NCI-H2107 treated with DMSO at 0.1 percent for 48 hours (cell line): Measurements from ENCODE around the gene MATK.

Experiments used
- DNase-seq: peaks from one replicate; lab custom pipeline; 2025; ENCODE audit not compliant: unreplicated experiment; lab: John Stamatoyannopoulos, UW

Gene MATK, protein sequence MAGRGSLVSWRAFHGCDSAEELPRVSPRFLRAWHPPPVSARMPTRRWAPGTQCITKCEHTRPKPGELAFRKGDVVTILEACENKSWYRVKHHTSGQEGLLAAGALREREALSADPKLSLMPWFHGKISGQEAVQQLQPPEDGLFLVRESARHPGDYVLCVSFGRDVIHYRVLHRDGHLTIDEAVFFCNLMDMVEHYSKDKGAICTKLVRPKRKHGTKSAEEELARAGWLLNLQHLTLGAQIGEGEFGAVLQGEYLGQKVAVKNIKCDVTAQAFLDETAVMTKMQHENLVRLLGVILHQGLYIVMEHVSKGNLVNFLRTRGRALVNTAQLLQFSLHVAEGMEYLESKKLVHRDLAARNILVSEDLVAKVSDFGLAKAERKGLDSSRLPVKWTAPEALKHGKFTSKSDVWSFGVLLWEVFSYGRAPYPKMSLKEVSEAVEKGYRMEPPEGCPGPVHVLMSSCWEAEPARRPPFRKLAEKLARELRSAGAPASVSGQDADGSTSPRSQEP

GRCh38 chr19:3785938-3786824, at the start of gene MATK:
Gene MATK, minus strand, starts transcription at chr19:3786381. Its CDS starts 1,246 bp downstream, at chr19:3785135.
- no peak for DNase-seq

- DNase-seq, result no peak
Observed at GRCh38 chr19:3835055-3835435, 48.9 kb upstream of the MATK start.

DNA sequence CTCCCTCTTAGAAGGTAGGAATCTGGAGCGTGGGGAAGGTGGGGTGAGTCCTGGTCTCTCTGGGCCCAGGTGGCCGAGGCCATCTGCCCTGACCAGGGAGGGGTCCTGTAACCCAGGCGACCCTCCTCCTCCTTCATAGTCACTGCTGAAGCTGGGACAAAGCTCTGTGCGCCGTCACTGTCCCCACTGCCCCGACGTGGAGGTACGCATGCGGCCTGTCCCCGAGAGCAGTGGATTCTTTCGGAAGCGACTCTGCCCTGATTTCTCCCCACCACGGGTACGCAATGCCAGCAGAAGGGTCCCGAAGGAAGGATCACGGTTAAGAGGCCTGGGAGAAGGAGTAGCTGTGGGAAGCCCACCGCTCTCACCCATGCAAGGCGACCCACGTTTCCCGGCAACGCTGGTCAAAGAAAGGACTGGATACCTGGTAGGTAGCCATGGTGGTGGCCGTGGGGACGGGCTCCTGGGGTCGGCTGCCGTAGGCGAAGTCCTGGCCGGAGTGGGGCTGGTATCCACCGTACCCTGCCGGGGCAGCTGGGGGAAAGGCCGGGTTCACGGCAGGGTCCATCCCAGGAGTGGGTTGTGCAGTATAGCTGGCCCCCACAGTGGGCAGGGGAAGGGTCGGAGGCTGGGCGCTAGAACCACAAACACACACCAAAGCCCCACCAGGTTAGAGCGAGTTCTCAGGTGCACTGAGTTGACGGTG, 48.3 kb upstream of the MATK start:
- DNase-seq, result no peak

DNA sequence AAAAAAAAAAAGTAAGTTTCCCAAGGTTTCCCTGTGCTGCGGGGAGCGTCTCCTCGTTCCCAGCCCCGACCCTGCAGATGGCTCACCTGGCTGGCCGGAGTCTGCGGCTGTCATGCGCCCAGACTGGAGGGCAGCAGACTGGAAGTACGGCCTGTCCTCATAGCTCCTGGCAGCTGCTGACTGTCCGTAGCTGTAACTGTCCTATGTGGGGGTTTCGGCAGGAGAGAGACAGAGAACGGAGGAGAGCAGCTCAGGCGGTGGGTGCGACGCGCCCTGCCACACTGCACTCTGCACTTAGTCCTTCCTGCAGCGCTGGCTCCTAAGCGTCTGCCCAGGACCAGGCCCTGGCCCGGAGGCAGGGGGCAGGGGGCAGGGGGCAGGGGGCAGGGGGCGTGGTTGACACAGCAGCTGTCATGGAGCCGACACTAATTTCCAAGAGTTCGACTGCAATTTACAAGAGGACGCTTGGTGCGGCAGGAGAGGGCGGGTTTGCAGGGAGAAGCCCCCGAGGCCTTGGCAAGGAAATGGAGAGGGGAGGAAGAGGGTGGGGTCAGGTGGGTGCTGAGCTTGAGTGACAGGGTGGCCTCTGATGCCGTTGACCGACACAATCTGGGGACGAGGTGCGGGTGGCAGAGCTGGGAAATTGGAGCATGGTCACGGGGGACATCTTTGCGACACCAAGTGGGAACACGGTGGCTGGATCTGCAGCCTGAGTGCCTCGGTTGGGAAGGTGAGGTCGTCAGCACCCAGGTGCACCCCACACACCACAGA, 47.6 kb upstream of the MATK start:
- DNase-seq, result no peak

DNA sequence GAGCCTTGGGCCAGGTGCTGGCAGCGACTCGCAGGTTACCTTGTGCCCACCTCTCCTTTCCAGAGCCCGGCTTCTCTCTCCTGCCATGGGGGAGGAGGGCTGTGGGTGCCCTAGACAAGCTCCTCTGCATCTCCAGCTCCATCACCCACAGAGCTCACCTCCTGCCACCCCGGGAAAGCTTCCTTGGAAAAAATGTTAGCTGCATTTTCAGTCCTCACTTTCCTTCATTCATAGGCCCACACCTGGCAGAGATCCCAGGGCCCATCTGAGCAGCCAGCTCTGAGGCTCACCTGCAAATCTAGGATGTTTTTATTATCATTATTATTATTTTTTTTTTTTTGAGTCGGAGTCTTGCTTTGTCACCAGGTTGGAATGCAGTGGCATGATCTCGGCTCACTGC, 45.8 kb upstream of the MATK start:
- DNase-seq, result no peak

DNA sequence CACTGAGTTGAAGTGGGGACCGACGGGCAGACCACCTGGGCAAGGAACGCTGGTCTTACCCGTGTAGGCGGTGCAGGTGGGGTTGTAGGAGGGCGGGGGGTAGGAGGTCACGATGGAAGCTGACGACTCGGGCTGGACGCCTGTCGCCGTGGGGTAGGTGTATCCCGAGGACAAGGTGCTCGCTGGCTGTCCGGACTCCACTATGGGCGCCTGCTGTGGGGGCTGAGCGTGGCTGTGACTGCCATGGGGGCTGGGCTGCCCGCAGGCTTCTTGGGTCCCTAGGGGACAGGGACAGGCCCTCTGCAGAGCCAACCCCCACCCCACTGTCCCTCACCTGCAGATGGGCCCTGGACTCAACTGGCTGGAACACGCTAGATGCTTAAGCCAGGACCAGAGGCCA, 45.4 kb upstream of the MATK start:
- DNase-seq, result no peak

- DNase-seq, result no peak
Observed at GRCh38 chr19:3830621-3831589, 44.7 kb upstream of the MATK start.

GRCh38 chr19:3827306-3827705, 41.1 kb upstream of the MATK start:
- no peak for DNase-seq

- no peak for DNase-seq
Observed at GRCh38 chr19:3826163-3826562, 40.0 kb upstream of the MATK start.

GRCh38 chr19:3825286-3825956, 39.2 kb upstream of the MATK start:
- no peak for DNase-seq

- DNase-seq, result no peak
Observed at GRCh38 chr19:3823350-3823713, 37.2 kb upstream of the MATK start.

GRCh38 chr19:3822683-3823349, 36.6 kb upstream of the MATK start:
- DNase-seq, result no peak

DNA sequence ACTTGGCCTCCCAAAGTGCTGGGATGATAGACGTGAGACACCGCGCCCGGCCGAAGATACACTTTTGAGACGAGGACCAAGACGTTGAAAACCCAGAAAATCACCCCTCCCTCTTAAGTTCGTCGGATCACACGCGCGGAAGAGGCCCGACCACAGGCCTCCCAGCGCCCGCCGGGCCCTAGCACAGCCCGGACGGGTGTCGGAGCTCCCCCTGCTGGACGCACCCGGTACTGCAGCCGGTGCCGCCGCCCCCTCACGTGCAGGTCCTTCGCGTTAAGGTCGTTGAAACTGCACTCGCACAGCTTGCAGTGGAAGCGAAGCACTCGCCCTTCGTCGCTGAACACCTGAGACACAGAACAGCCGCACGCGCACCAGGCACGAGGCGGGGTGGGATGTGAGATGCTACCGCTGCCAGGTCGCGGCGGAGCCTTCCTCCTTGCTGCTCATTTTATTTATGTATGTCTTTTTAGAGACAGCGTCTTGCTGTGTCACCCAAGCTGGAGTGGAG, 35.7 kb upstream of the MATK start:
- no peak for DNase-seq

- no peak for DNase-seq
Observed at GRCh38 chr19:3821156-3821555, 35.0 kb upstream of the MATK start.

DNA sequence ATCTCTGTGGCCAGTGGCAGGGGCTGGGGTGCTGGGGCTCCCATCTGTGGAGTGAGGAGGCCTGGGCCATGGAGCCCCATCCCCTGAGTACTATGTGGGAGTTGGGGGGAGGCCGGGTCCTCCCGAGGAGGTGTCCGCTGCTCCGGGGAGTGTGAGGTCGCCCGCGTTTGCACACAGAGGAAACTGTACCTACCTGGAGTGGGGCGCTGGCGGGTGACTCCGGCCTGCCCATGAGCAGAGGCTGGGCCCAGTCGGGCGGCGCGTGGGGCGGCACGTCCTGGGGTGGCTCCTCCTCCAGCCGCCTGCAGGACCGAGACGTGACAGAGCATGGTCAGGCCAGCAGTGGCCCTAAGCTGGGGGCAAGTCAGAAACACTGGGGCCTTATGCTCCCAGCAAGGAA, 33.8 kb upstream of the MATK start:
- DNase-seq, result no peak

- DNase-seq, result no peak
Observed at GRCh38 chr19:3818918-3819317, 32.7 kb upstream of the MATK start.

GRCh38 chr19:3818466-3818865, 32.3 kb upstream of the MATK start:
- no peak for DNase-seq

DNA sequence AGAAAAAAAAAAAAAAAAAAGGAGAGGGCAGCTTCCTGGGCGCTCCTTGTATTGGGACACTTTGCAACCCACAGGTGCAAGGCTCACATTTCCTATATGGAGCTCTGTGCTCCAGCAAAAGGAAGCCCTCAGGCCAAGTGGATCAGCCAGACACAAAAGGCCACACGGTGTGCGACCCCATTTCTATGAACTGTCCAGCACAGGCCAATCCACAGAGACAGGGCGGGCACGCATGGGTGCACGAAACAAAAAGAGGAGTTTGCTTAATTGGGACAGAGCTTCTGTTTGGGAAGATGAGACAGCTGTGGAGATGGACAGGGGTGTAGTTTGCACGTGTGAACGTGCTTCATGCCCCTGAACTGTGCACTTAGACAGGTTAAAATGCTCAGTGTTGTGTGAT, 31.6 kb upstream of the MATK start:
- no peak for DNase-seq
